ENCODE results near the gene TAPT1.

DNA sequence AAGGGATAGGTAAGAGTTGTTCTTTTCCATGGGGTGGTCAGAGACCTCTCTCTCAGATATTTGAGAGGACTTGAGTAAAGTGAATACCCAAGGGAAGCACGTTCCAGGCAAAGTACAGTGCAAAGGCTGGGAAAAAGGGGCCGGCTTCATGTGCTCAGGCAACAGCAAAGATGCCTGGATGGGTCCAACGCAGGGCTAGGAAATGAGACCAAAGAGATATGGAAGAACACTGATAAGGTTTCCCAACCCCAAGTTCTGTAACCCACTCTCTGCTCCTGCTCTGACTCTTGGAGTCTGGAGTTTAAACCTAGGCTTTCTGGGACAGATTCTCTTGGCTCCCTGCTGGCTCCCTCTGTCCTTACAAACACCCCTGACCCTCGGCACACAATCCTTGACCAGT is 106.3 kb downstream of the TAPT1 start:
- no peak for TF ChIP-seq POLR2A (IDR thresholded peaks at IDR 0.05)
- TF ChIP-seq, protein P1, sequence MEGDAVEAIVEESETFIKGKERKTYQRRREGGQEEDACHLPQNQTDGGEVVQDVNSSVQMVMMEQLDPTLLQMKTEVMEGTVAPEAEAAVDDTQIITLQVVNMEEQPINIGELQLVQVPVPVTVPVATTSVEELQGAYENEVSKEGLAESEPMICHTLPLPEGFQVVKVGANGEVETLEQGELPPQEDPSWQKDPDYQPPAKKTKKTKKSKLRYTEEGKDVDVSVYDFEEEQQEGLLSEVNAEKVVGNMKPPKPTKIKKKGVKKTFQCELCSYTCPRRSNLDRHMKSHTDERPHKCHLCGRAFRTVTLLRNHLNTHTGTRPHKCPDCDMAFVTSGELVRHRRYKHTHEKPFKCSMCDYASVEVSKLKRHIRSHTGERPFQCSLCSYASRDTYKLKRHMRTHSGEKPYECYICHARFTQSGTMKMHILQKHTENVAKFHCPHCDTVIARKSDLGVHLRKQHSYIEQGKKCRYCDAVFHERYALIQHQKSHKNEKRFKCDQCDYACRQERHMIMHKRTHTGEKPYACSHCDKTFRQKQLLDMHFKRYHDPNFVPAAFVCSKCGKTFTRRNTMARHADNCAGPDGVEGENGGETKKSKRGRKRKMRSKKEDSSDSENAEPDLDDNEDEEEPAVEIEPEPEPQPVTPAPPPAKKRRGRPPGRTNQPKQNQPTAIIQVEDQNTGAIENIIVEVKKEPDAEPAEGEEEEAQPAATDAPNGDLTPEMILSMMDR (IDR thresholded peaks at IDR 0.05) = no peak

Measured in upper lobe of left lung (tissue), 4 donors.